SU-DHL-6 (cell line): ENCODE data around the gene MTF2.
"Not testable (repeated sequence)": the region's sequence is repeated elsewhere in the genome, so short reads cannot be mapped to it uniquely, and the experiment has no call there.

Experiments used
- H2AFZ ChIP-seq: fragments of 200-600 bp; sonication (generic); 2 replicates; pipeline ENCODE4 v1.6.1; 2014; ENCODE audit warnings: low read depth, mild to moderate bottlenecking, moderate library complexity, mixed read lengths, antibody characterized with exemption, low read length; ENCODE audit not compliant: severe bottlenecking
- H3F3A ChIP-seq: fragments of 200-600 bp; shearing (Covaris generic); 2 replicates; pipeline ENCODE4 v1.6.0; 2016; ENCODE audit warnings: antibody characterized with exemption, mild to moderate bottlenecking; ENCODE audit not compliant: insufficient read depth
- H3K27ac ChIP-seq: fragments of 200-600 bp; sonication (generic); 2 replicates; pipeline ENCODE4 v1.5.1; 2016; ENCODE audit warnings: low read depth, mild to moderate bottlenecking, low read length, moderate library complexity, mixed read lengths
- H3K27me3 ChIP-seq: fragments of 200-600 bp; sonication (generic), shearing (Covaris generic); 2 replicates; pipeline ENCODE4 v1.6.0; 2014; ENCODE audit warnings: mild to moderate bottlenecking, low read length
- H3K36me3 ChIP-seq: fragments of 200-600 bp; sonication (generic); 2 replicates; pipeline ENCODE4 v1.6.1; 2014; ENCODE audit warnings: mild to moderate bottlenecking, low read length, mixed read lengths
- H3K4me2 ChIP-seq: fragments of 300-600, 200-600 bp; shearing (Covaris generic), sonication (generic); 2 replicates; pipeline ENCODE4 v1.6.0; 2014; ENCODE audit warnings: low read length, low read depth, mild to moderate bottlenecking; ENCODE audit not compliant: poor library complexity, severe bottlenecking
- H3K4me3 ChIP-seq: fragments of 200-600 bp; sonication (generic); 2 replicates; pipeline ENCODE4 v1.5.1; 2014; ENCODE audit warnings: antibody characterized with exemption, low read length, mild to moderate bottlenecking, mixed read lengths; ENCODE audit not compliant: insufficient read depth, poor library complexity, severe bottlenecking
- H3K79me2 ChIP-seq: fragments of 200-600 bp; sonication (generic); 2 replicates; pipeline ENCODE4 v1.6.1; 2014; ENCODE audit warnings: mild to moderate bottlenecking, low read length, moderate library complexity; ENCODE audit not compliant: insufficient read depth
- H3K9ac ChIP-seq: fragments of 200-600 bp; sonication (generic); 2 replicates; pipeline ENCODE4 v1.7.0; 2014; ENCODE audit warnings: mild to moderate bottlenecking, low read length
- H3K9me2 ChIP-seq: fragments of 200-600 bp; sonication (generic); replicated peaks from 2 replicates; pipeline ENCODE4 v1.6.1; 2014; ENCODE audit warnings: low read length; ENCODE audit not compliant: insufficient read depth
- H3K9me3 ChIP-seq: fragments of 200-600 bp; sonication (generic); 2 replicates; pipeline ENCODE4 v1.6.1; 2014; ENCODE audit warnings: low read length, mixed read lengths; ENCODE audit not compliant: insufficient read depth
- H4K20me1 ChIP-seq: fragments of 200-600 bp; sonication (generic); 2 replicates; pipeline ENCODE4 v1.6.1; 2014; ENCODE audit warnings: low read depth, mild to moderate bottlenecking, antibody characterized with exemption, low read length, moderate library complexity, mixed read lengths
- EZH2phosphoT487 ChIP-seq: fragments of 200-600 bp; sonication (generic), shearing (Covaris generic); conservative IDR thresholded peaks from 2 replicates; pipeline ENCODE4 v1.6.1; 2018; ENCODE audit warnings: mild to moderate bottlenecking, antibody characterized with exemption, low read length, moderate library complexity, mixed read lengths
- TF ChIP-seq, protein P1 (sequence below): fragments of 200-600 bp; sonication (generic); IDR thresholded peaks from one replicate; pipeline ENCODE4 v1.5.1; 2017; ENCODE audit warnings: antibody characterized with exemption, mild to moderate bottlenecking, low read length, moderate library complexity; ENCODE audit not compliant: insufficient read depth, poor library complexity, severe bottlenecking

MTF2 gene

GRCh38 chr1:93078986-93079654 is at the start of gene MTF2:
MTF2 (plus strand) TSS chr1:93079283; CDS start chr1:93079527, 244 bp downstream.
- Histone ChIP-seq H3K27ac (peak within 1 kb of the TSS; percentile 84), H3K4me3 (peak within 1 kb of the TSS; percentile 88), H3K9ac (peak within 1 kb of the TSS; percentile 94), H3K36me3 (peaks cover 31% of the 10 kb centered on the region), H3K9me3 (no peaks in the 10 kb centered on the region), H2AFZ (peak within 1 kb of the TSS; percentile 89), H4K20me1 (peaks cover 27% of the 10 kb centered on the region), H3K9me2 (no peaks in the 10 kb centered on the region), H3K27me3 (no peaks in the 10 kb centered on the region), H3F3A (peaks cover 28% of the 10 kb centered on the region), H3K4me2 (peak within 1 kb of the TSS; percentile 96), H3K79me2 (peaks cover 51% of the 10 kb centered on the region)
- TF ChIP-seq, protein P1, sequence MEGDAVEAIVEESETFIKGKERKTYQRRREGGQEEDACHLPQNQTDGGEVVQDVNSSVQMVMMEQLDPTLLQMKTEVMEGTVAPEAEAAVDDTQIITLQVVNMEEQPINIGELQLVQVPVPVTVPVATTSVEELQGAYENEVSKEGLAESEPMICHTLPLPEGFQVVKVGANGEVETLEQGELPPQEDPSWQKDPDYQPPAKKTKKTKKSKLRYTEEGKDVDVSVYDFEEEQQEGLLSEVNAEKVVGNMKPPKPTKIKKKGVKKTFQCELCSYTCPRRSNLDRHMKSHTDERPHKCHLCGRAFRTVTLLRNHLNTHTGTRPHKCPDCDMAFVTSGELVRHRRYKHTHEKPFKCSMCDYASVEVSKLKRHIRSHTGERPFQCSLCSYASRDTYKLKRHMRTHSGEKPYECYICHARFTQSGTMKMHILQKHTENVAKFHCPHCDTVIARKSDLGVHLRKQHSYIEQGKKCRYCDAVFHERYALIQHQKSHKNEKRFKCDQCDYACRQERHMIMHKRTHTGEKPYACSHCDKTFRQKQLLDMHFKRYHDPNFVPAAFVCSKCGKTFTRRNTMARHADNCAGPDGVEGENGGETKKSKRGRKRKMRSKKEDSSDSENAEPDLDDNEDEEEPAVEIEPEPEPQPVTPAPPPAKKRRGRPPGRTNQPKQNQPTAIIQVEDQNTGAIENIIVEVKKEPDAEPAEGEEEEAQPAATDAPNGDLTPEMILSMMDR = no peak
- no peak for TF ChIP-seq EZH2phosphoT487

DNA sequence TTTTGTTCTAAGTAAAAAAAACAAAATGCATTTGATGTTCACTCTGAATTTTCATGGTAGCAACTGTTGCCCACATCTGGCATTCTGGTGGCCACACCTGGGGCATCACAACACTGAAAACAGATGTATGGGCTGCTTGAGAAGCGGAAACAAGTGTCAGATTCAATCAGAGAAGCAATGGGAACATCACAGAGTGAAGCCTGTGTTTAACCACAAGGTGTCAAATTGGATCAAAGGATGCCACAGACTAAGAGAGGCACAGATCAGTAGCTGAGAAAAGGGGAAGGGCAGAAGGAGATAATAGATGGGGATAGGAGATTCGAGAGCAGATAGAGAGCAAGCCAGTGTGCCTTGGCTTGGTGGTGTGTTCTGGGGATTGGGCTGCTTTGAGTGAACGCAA is 49.8 kb upstream of the MTF2 start:
- H3K4me3 ChIP-seq = no peak overlapping the region
- peak overlapping the region; percentile 42 for H3K4me2 ChIP-seq
- H3F3A ChIP-seq = peaks cover 18% of the 10 kb centered on the region; the same call in 1 of the 2 replicates
- H3K36me3 ChIP-seq = no peaks in the 10 kb centered on the region
- no peaks in the 10 kb centered on the region for H3K27me3 ChIP-seq
- H3K9ac ChIP-seq = no peak overlapping the region
- H3K27ac ChIP-seq = peak overlapping the region; percentile 78
- H3K9me2 ChIP-seq = no peaks in the 10 kb centered on the region
- H3K79me2 ChIP-seq = no peaks in the 10 kb centered on the region
- TF ChIP-seq, protein P1 = no peak
- TF ChIP-seq EZH2phosphoT487 = no peak
- no peaks in the 10 kb centered on the region for H3K9me3 ChIP-seq
- no peaks in the 10 kb centered on the region for H4K20me1 ChIP-seq
- no peak overlapping the region for H2AFZ ChIP-seq

- H3K79me2 ChIP-seq, H3K4me3 ChIP-seq, H3K36me3 ChIP-seq, H3K9ac ChIP-seq, H3K9me3 ChIP-seq, H4K20me1 ChIP-seq, H3K4me2 ChIP-seq, H2AFZ ChIP-seq, H3K27ac ChIP-seq, H3K9me2 ChIP-seq, H3K27me3 ChIP-seq: not testable (repeated sequence)
- H3F3A ChIP-seq = peaks cover 18% of the 10 kb centered on the region; the same call in 1 of the 2 replicates
Measured at GRCh38 chr1:93030191-93030590, 48.9 kb upstream of the MTF2 start.

GRCh38 chr1:93031711-93032110 is 47.4 kb upstream of the MTF2 start:
- Histone ChIP-seq H3K9me3 (no peaks in the 10 kb centered on the region), H3K9me2 (no peaks in the 10 kb centered on the region), H4K20me1 (no peaks in the 10 kb centered on the region), H2AFZ (peak overlapping the region; percentile 24), H3K79me2 (no peaks in the 10 kb centered on the region), H3K27me3 (no peaks in the 10 kb centered on the region), H3K4me2 (no peak overlapping the region), H3K9ac (no peak overlapping the region), H3F3A (peaks cover 18% of the 10 kb centered on the region; the same call in 1 of the 2 replicates), H3K36me3 (no peaks in the 10 kb centered on the region), H3K27ac (peak overlapping the region; percentile 12; the same call in 1 of the 2 replicates), H3K4me3 (no peak overlapping the region)
- TF ChIP-seq EZH2phosphoT487 = no peak
- TF ChIP-seq, protein P1 = no peak
